K562 (cell line): ENCODE data around the gene SPATA45. TPM values are rescaled to one million over a fixed set of nuclear protein-coding genes. Genes with fewer than 3 reads are reported as not detected.

Experiments
- ATAC-seq: fragments of 200-7000 bp; cut with Tn5 transposase; 3 replicates; pipeline ENCODE4 v1.9.1; 2020; ENCODE audit warnings: moderate library complexity
- Bru-seq: library from RNA; stranded (reverse); fragments of 400-500 nt; gene quantifications from one replicate; lab custom pipeline; 2021; lab: Mats Ljungman, UMichigan
- BruChase-seq, 2 experiments: library from RNA; stranded (reverse); fragments of 400-500 nt; gene quantifications; one replicate each; lab custom pipeline; 2021; lab: Mats Ljungman, UMichigan
- BruUV-seq: library from RNA; stranded (reverse); fragments of 400-500 nt; replicated peaks from 2 replicates; lab custom pipeline; 2021; lab: Mats Ljungman, UMichigan
- CTCF ChIA-PET: fragments of 300-600 bp; formaldehyde crosslinking; extraction: SDS; loops from one replicate; lab custom pipeline; 2021; ENCODE audit warnings: low intra/inter-chr PET ratio; lab: Yijun Ruan, JAX
- POLR2A ChIA-PET: fragments of 300-600, 350-650 bp; sonication (Branson Sonifier 250); formaldehyde crosslinking; extraction: SDS; loops from one replicate; lab custom pipeline; 2021; ENCODE audit warnings: antibody characterized with exemption, inconsistent platforms; lab: Yijun Ruan, JAX
- DNase-seq, 4 experiments: peaks; one replicate each; pipeline versions ENCODE4 v3.0.0 to v3.0.0-alpha.2; 2011 to 2018; ENCODE audit warnings: low spot score in 3 of 4, mixed read lengths in 3 of 4; ENCODE audit errors: extremely low read depth in 1 of 4
- FAIRE-seq: peaks from 2 replicates; lab custom pipeline; 2011; peaks lifted over from hg19 to GRCh38; lab: Jason Lieb, UNC
- H2AFZ ChIP-seq: 2 replicates; pipeline ENCODE4 v1.6.0; 2011; ENCODE audit warnings: low read depth, low read length, control low read depth, inconsistent platforms
- H3K27ac ChIP-seq: fragments of 200-600 bp; 3 replicates; pipeline ENCODE4 v1.8.0; 2011; ENCODE audit warnings: low read depth, mild to moderate bottlenecking, control low read depth, inconsistent platforms, low read length, moderate library complexity, mixed read lengths; ENCODE audit errors: extremely low read depth
- H3K27me3 ChIP-seq, 2 experiments: fragments of 300-600 bp in 1 of 2; 2 replicates in 1 of 2; 3 replicates in 1 of 2; pipeline versions ENCODE4 v1.6.0 to v1.8.0; 2011; ENCODE audit warnings: inconsistent platforms in 2 of 2, low read length in 2 of 2, mild to moderate bottlenecking in 1 of 2, mixed read lengths in 1 of 2, moderate library complexity in 1 of 2; ENCODE audit not compliant: control insufficient read depth in 2 of 2, insufficient read depth in 2 of 2
- H3K36me3 ChIP-seq: fragments of 300-600 bp; 3 replicates; pipeline ENCODE4 v1.8.0; 2011; ENCODE audit warnings: mild to moderate bottlenecking, low read length, inconsistent platforms; ENCODE audit not compliant: control insufficient read depth, insufficient read depth
- H3K4me1 ChIP-seq, 2 experiments: fragments of 200-600 bp in 1 of 2; replicated peaks in 1 of 2; 2 replicates in 1 of 2; 3 replicates in 1 of 2; pipeline versions ENCODE4 v1.5.1 to v1.8.0; 2011; ENCODE audit warnings: inconsistent platforms in 2 of 2, low read length in 2 of 2, mild to moderate bottlenecking in 1 of 2, mixed read lengths in 1 of 2, moderate library complexity in 1 of 2; ENCODE audit not compliant: control insufficient read depth in 2 of 2, insufficient read depth in 2 of 2
- H3K4me2 ChIP-seq: 2 replicates; pipeline ENCODE4 v1.6.1; 2011; ENCODE audit warnings: low read length, control low read depth, inconsistent platforms, mixed read lengths; ENCODE audit not compliant: insufficient read depth
- H3K4me3 ChIP-seq: fragments of 200-600 bp; sonication (generic), shearing (Covaris generic); 2 replicates; pipeline ENCODE4 v1.5.1; 2016; ENCODE audit warnings: control low read depth, inconsistent platforms
- H3K79me2 ChIP-seq: fragments of 200-600 bp; 3 replicates; pipeline ENCODE4 v1.8.0; 2011; ENCODE audit warnings: low read length, inconsistent platforms; ENCODE audit not compliant: control insufficient read depth, insufficient read depth
- H3K9ac ChIP-seq, 2 experiments: 2 replicates each; pipeline versions ENCODE4 v1.6.0 to v1.6.1; 2011; ENCODE audit warnings: low read depth in 2 of 2, low read length in 2 of 2, control low read depth in 1 of 2, inconsistent platforms in 1 of 2, mild to moderate bottlenecking in 1 of 2, mixed read lengths in 1 of 2; ENCODE audit not compliant: insufficient read depth in 1 of 2
- H3K9me1 ChIP-seq: one replicate; pipeline ENCODE4 v1.6.0; 2011; ENCODE audit warnings: inconsistent platforms, mild to moderate bottlenecking, low read length, moderate library complexity; ENCODE audit not compliant: control insufficient read depth, insufficient read depth
- H3K9me3 ChIP-seq: replicated peaks from 2 replicates; pipeline ENCODE4 v1.5.1; 2011; ENCODE audit warnings: low read depth, low read length, inconsistent platforms; ENCODE audit not compliant: control insufficient read depth, insufficient read depth
- H4K20me1 ChIP-seq: replicated peaks from 2 replicates; pipeline ENCODE4 v1.6.1; 2011; ENCODE audit warnings: low read length, inconsistent platforms, mixed read lengths; ENCODE audit not compliant: control insufficient read depth, insufficient read depth
- E2F5 ChIP-seq: sonication (generic); formaldehyde crosslinking; IDR thresholded peaks from 2 replicates; pipeline ENCODE4 v1.8.0; 2022; ENCODE audit warnings: mild to moderate bottlenecking, missing genetic modification reagents
- ERF ChIP-seq: fragments of 450-650 bp; formaldehyde crosslinking; IDR thresholded peaks from 2 replicates; pipeline ENCODE4 v1.4.0; 2020; ENCODE audit warnings: mild to moderate bottlenecking, mixed read lengths
- FOXJ3 ChIP-seq: sonication (generic); formaldehyde crosslinking; IDR thresholded peaks from 2 replicates; pipeline ENCODE4 v1.4.0; 2020; ENCODE audit warnings: mild to moderate bottlenecking, missing genetic modification reagents
- GTF2B ChIP-seq: IDR thresholded peaks from 2 replicates; pipeline ENCODE4 v1.6.1; 2011; ENCODE audit not compliant: insufficient read length; ENCODE audit errors: extremely low read depth
- KAT7 ChIP-seq: sonication (generic); formaldehyde crosslinking; IDR thresholded peaks from 2 replicates; pipeline ENCODE4 v1.8.0; 2022; ENCODE audit warnings: missing genetic modification reagents, mild to moderate bottlenecking, borderline replicate concordance
- NFIC ChIP-seq: fragments of 450-650 bp; IDR thresholded peaks from 2 replicates; pipeline ENCODE4 v1.6.1; 2017; ENCODE audit warnings: mild to moderate bottlenecking, inconsistent platforms
- NFRKB ChIP-seq: fragments of 450-650 bp; IDR thresholded peaks from 2 replicates; pipeline ENCODE4 v1.6.1; 2016; ENCODE audit warnings: low read depth
- PATZ1 ChIP-seq: fragments of 250-450 bp; sonication (Bioruptor Pico); IDR thresholded peaks from 2 replicates; pipeline ENCODE4 v1.5.0; 2020; ENCODE audit warnings: mild to moderate bottlenecking, borderline replicate concordance
- TCFL5 ChIP-seq: fragments of 250-450 bp; sonication (Bioruptor Pico); conservative IDR thresholded peaks from 2 replicates; pipeline ENCODE4 v1.6.1; 2021; ENCODE audit warnings: mild to moderate bottlenecking, moderate library complexity, matching md5 sums
- ZEB2 ChIP-seq: fragments of 450-650 bp; IDR thresholded peaks from 2 replicates; pipeline ENCODE4 v1.6.1; 2016
- ZNF232 ChIP-seq: sonication (generic); formaldehyde crosslinking; IDR thresholded peaks from 2 replicates; pipeline ENCODE4 v1.8.0; 2022; ENCODE audit warnings: mild to moderate bottlenecking, missing genetic modification reagents
- ZNF316 ChIP-seq: fragments of 450-650 bp; IDR thresholded peaks from 2 replicates; pipeline ENCODE4 v1.6.1; 2016
- ZNF398 ChIP-seq: fragments of 250-450 bp; sonication (Bioruptor Pico); IDR thresholded peaks from 2 replicates; pipeline ENCODE4 v1.8.0; 2021; ENCODE audit warnings: moderate library complexity, mild to moderate bottlenecking, inconsistent platforms
- ZNF79 ChIP-seq: fragments of 250-450 bp; sonication (Bioruptor Pico); IDR thresholded peaks from 2 replicates; pipeline ENCODE4 v1.4.0; 2020; ENCODE audit warnings: low read depth, mild to moderate bottlenecking, moderate library complexity
- ZZZ3 ChIP-seq: fragments of 450-650 bp; IDR thresholded peaks from 2 replicates; pipeline ENCODE4 v1.6.1; 2016; ENCODE audit warnings: antibody characterized with exemption, mild to moderate bottlenecking, moderate library complexity
- WGBS: fragments of 100-300 bp; shearing (Covaris generic); methylation state at CpG from one replicate; pipeline ENCODE4 v1.1.6; 2016; ENCODE audit warnings: low coverage, mixed read lengths; ENCODE audit not compliant: insufficient coverage; ENCODE audit errors: missing lambda C conversion rate; 5-methylcytosine and 5-hydroxymethylcytosine counted together
- in situ Hi-C: fragments of 300-500 bp; cut with MboI; formaldehyde crosslinking; loops from 4 replicates; pipeline ENCODE4 v1.15.0; 2018; ENCODE audit warnings: inconsistent platforms, mixed read lengths
- intact Hi-C: fragments of 100-400 bp; cut with micrococcal nuclease; formaldehyde crosslinking; loops from 2 replicates; pipeline ENCODE4 v1.14.2; 2022
- long read RNA-seq, 3 experiments: library from polyadenylated mRNA in 2 of 3; library from RNA in 1 of 3; unstranded in 2 of 3; stranded (forward) in 1 of 3; transcript quantifications; one replicate each; pipeline ENCODE4 v2.0.0, GENCODE V29; 2019 to 2022
- polyA minus RNA-seq, 3 experiments: library from RNA; depleted of rRNA, polyadenylated mRNA; stranded (reverse); fragments of >200 nt; gene quantifications; 2 replicates each; pipeline ENCODE4 v1.2.3, GENCODE V29; 2011
- polyA plus RNA-seq, 8 experiments: library from polyadenylated mRNA; depleted of rRNA in 4 of 8; stranded (reverse) in 5 of 8; unstranded in 3 of 8; fragments of >200 nt; fragmentation: Nextera tagmentation in 2 of 8; fragmentation: Illumina TruSeq in 1 of 8; extraction: Ambion mirVana in 2 of 8; extraction: Trizol in 1 of 8; gene quantifications; 2 replicates each; pipeline versions ENCODE4 v1.2.1 to v1.2.3, GENCODE V29; 2011 to 2014; ENCODE audit warnings: inconsistent platforms in 1 of 8, missing spikeins in 1 of 8
- total RNA-seq, 7 experiments: library from RNA; depleted of rRNA in 6 of 7; stranded (reverse); fragments of >200 nt in 6 of 7; fragmentation: Illumina TruSeq in 2 of 7; extraction: Trizol in 2 of 7; gene quantifications; 2 replicates each; pipeline versions ENCODE4 v1.2.1 to v1.2.3, GENCODE V29; 2011 to 2021; ENCODE audit warnings: low replicate concordance in 1 of 7

Gene SPATA45
- total RNA-seq (2011; cell fraction: chromatin; rRNA removed; ENCODE audit: low replicate concordance), result not detected in 2 replicates
- not detected in 2 replicates for total RNA-seq (2011; cell fraction: nucleolus; rRNA removed)
- total RNA-seq (2011; cell fraction: nucleoplasm; rRNA removed), result not detected in 2 replicates
- not detected in 2 replicates for total RNA-seq (2014; rRNA removed)
- total RNA-seq (2014; rRNA removed; fragmentation: Illumina TruSeq; extraction: Trizol), result not detected in 2 replicates
- not detected in 2 replicates for total RNA-seq (2015; rRNA removed; fragmentation: Illumina TruSeq; extraction: Trizol)
- not detected in 2 replicates for total RNA-seq (2021)
- polyA plus RNA-seq (2011; rRNA removed), result 0.18 TPM in 1 of 2 replicates, not detected in the other
- polyA plus RNA-seq (2011; cell fraction: cytosol; rRNA removed), result not detected in 2 replicates
- not detected in 2 replicates for polyA plus RNA-seq (2011; cell fraction: nucleus; rRNA removed)
- polyA plus RNA-seq (2012), result not detected in 2 replicates
- polyA plus RNA-seq (2014; fragmentation: Illumina TruSeq; extraction: Trizol), result not detected in 2 replicates
- not detected for polyA plus RNA-seq (2014; fragmentation: Nextera tagmentation; extraction: Ambion mirVana)
- not detected in 2 replicates for polyA plus RNA-seq (2014; rRNA removed)
- not detected in 2 replicates for polyA minus RNA-seq (2011; rRNA and poly(A)+ RNA removed)
- polyA minus RNA-seq (2011; cell fraction: cytosol; rRNA and poly(A)+ RNA removed), result not detected in 2 replicates
- polyA minus RNA-seq (2011; cell fraction: nucleus; rRNA and poly(A)+ RNA removed), result not detected in 2 replicates
- percentile 21 among the genes with signal in this experiment for Bru-seq, nascent RNA
- percentile 15 among the genes with signal in this experiment for BruChase-seq, experiment 1, labeled RNA remaining after a 2-hour chase
- percentile 23 among the genes with signal in this experiment for BruChase-seq, experiment 2, labeled RNA remaining after a 6-hour chase
- long read RNA-seq, experiment 1, result 0 reads
- long read RNA-seq, experiment 2, result 0 reads
- long read RNA-seq, experiment 3, result 0 reads

GRCh38 chr1:212847549-212847948 is at the start of gene SPATA45:
TSS of gene SPATA45 (minus strand) at chr1:212847649. CDS start at chr1:212836149, 11,500 bp downstream.
- intact Hi-C loops, result no loop called here
- ATAC-seq, result no peak
- Histone ChIP-seq H3K9ac (no peak within 1 kb of the TSS), H3K4me1 (no peaks in the 10 kb centered on the region), H3K4me3 (no peak within 1 kb of the TSS), H3K36me3 (no peaks in the 10 kb centered on the region), H2AFZ (no peak within 1 kb of the TSS), H3K9me1 (no peaks in the 10 kb centered on the region), H3K79me2 (no peaks in the 10 kb centered on the region), H3K4me2 (no peak within 1 kb of the TSS), H3K27me3 (no peaks in the 10 kb centered on the region), H3K9me3 (0 out of 2 replicates have a peak, but pooled peaks cover 2% of the 10 kb centered on the region), H4K20me1 (no peaks in the 10 kb centered on the region), H3K27ac (no peak within 1 kb of the TSS)
- no peak for FAIRE-seq
- no TSS peak for BruUV-seq
- in situ Hi-C loops, result no loop called here
- ChIA-PET POLR2A (interaction anchor here (2.3 kb wide), 1 partner anchor 10 kb away, joined by 12 read pairs; the partner anchor contains the start of gene FLVCR1), CTCF (no interaction called here)
- DNase-seq, result no peak
- 9% methylated on average over 4 of the region's 4 CpGs for WGBS
- TF ChIP-seq ZNF398 (no peak), E2F5 (no peak), ERF (CRISPR knock-in tag) (no peak), ZNF232 (CRISPR knock-in tag) (no peak), GTF2B (no peak), NFRKB (no peak), NFIC (no peak), ZNF79 (no peak), ZZZ3 (no peak), PATZ1 (no peak), TCFL5 (CRISPR knock-in tag) (no peak), ZNF316 (no peak), FOXJ3 (CRISPR knock-in tag) (no peak), ZEB2 (no peak), KAT7 (CRISPR knock-in tag) (no peak)
